GM19351 (cell line): Measurements from ENCODE around the gene LDLRAP1.

Experiments
- ATAC-seq: cut with Tn5 transposase; IDR thresholded peaks from one replicate; pipeline ENCODE4 v1.9.1; 2021; ENCODE audit warnings: mild to moderate bottlenecking, moderate library complexity; ENCODE audit not compliant: unreplicated experiment

Gene LDLRAP1

DNA sequence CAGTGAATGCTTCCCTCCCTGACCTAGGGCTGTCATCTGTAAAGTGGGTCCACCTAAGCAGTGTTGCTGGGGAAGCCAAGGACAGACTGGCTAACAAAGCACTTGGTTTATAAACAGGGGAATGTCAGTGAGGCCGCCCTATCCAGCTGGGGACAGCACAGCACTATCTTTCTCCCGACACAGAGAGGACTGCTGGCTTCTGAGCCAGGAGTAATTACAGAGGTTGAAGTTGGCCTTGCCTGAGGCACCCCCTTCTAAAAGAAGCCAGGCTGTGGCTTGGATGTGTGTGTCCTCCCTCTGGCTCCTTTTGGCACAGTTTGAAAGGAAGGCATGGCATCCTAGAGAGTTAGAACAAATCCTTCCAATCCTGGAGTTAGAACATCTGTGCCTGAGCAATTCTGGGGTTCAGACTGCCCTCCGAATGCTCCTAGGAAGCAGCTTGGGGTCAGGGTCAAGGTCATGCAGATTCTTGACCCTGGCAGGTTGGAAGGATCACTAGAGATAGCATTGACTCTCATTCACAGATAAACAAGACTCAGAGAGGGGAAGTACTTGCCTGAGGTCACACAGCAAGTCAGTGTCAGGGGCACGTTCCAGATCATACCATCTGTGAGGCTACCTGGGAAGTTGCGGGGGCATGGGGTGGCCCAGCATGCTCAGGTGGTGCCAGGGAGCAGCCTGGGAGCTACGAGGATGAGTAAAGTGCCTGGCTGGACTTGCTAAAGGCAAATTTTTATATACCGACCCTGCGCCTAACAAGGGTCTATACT is 1.3 kb upstream of the LDLRAP1 start:
- no peak for ATAC-seq

GRCh38 chr1:25543005-25543424 is 391 bp upstream of the LDLRAP1 start:
- ATAC-seq: no peak

DNA sequence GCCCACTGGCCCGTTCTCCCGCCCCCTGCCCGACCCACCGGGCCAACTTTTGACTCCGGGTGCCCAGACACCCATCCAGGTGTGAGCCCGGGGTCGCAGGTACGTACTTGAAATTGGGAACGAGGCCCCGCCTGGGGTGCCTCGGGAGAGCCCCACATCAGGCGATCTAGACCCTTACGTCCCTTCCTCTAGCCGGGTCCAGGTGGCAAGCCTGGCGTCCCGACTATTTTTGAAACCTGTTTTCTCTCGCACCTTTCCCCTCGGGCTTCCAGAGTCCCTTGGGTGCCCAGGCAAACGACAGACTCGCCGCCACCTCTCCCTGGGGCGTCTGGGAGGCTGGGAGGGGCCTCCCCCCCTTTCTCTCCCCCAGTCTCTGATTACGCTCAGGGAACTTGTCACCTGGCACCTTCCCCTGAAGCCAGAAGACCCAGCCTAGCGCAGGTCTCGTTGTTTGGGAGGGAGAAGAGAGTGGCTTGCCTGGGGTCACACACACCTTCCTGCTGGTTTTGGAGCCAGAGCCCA is 898 bp downstream of the LDLRAP1 start:
- ATAC-seq: no peak

DNA sequence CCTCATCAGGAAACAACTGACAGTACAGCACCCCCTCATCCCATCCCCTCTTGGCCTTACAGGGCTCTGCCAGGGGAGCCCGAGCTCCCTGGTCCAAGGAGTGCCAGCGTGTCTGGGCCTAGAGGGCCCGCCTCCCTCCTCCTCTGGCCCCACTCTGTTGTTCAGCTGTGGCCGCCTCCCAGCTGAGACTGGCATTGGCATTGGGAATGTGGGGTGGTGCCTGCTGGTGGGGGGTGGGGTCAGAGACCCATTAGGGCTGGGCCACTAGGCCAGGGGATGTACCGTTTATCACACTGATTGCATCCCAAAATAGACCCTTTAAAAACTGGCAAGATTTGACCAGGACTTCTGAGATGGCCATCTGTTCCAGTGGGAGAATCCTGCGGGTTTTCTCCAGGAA is 1.4 kb downstream of the LDLRAP1 start:
- no peak for ATAC-seq

DNA sequence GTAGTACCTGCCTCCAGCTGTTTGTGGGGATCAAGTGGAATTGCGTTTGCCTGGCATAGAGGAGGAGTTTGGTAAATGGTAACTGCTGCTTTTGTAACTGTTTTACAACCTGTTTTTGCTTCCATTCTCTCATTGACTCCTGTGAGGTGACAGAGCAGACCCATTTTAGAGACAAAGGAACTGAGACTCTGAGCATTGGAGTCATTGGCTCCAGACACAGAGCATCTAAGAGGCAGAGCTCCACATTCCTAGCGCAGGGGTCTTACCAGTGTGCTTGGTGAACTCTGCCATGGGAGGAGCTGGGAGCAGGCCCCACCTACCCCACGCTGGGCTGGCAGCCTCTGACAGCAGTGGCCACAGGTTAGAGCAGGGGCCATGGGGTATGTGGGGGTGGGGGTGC is 2.4 kb downstream of the LDLRAP1 start:
- no peak for ATAC-seq

DNA sequence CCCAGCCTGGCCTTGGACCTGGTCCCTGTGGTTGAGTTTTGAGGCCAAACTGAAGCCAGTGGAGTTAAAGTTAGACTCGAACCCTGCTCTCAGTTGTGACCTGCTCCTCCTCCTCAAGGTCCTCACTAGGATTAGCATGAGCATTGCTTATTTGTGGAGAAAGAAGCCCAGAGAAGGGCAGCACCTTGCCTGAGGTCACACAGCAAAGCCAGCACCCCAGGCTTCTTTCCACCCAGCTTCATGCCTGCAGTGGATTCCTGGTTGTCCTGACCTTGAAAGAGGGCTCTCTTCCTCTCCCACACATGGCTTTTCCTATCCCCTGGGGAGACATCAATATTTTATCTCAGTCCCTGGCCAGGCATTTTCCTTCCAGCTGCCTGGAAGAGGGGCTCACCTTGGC is 2.8 kb downstream of the LDLRAP1 start:
- no peak for ATAC-seq

- no peak for ATAC-seq
These were observed 5.2 kb downstream of the LDLRAP1 start for GRCh38 chr1:25548601-25549000.

GRCh38 chr1:25549273-25550154 is 6.1 kb downstream of the LDLRAP1 start:
- ATAC-seq: peak; percentile 87

DNA sequence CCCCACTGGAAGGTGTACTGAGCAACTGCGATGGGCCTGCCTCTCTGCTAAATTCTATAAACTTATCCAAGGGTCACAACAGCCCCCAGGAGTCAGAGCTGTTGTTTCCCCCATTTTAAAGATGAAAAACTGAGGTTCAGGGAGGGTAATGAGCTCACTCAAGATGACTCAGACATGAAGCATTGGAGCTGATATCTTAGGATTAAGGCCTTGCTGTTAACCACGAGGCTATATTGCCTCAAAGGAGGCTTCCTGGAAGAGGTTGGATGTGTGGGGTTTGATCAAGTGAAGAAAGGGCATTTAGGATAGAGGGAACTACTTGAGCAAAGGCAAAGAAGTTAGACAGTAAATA is 6.7 kb downstream of the LDLRAP1 start:
- ATAC-seq: no peak

- ATAC-seq: no peak
These were observed 7.4 kb downstream of the LDLRAP1 start for GRCh38 chr1:25550683-25551310.

GRCh38 chr1:25553749-25554429 is 10.5 kb downstream of the LDLRAP1 start:
- ATAC-seq: no peak

DNA sequence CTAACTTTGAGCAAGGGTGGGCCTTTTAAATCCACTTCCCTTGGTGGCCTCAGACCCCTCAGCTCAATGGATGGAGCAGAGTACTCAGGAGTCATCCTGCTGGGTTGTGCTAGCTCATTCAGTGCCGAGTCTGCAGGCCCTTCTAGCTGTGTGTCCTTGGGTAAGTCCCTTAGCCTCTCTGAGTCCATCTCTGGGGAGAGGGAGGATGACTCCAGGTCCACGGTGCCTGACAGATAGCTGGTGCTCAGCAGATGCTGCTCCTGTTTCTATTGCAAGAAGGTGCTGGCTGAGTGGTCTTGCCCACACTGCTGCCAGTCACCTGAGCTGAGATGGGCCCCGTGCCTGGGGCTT is 11.0 kb downstream of the LDLRAP1 start:
- no peak for ATAC-seq

DNA sequence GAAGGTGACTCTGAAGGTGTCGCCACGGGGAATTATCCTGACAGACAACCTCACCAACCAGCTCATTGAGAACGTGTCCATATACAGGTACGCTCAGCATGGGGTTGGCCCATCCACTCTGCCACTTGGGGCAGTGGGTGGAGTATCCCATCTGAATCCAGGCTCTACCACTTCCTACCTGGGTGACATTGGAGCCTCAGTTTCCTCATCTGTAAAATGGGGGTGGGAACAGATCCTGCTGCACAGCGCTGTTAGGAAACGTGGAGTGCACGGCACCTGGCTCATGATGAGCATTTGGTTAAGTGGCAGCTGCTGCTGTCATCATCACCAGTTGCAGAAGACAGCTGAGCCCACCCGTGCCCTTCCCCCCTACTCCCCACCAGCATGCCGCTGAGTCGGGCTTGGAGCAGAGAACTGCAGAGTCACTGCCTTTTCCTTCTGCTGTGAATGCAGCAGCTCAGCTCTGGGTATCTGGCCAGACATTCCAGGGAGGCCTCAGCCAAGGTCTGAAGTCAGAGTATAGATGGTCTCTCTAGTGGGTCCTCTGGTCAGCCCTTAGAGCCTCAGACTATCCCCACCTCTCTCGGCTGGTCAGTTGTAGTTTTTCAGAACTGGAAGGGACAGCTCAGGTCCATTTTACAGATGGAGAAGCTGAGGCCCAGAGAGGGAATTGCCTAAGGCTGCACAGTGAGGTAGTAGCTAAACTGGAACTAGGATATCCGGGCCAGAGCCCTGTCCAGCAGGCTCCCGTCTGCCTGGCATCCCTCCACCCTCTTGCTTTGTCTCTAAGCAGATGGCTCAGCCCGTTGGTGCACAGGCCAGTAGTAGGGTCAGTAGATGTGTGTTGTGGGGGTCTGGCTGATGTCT is 11.7 kb downstream of the LDLRAP1 start:
- no peak for ATAC-seq

GRCh38 chr1:25555753-25556092 is 12.3 kb downstream of the LDLRAP1 start:
- ATAC-seq: no peak

DNA sequence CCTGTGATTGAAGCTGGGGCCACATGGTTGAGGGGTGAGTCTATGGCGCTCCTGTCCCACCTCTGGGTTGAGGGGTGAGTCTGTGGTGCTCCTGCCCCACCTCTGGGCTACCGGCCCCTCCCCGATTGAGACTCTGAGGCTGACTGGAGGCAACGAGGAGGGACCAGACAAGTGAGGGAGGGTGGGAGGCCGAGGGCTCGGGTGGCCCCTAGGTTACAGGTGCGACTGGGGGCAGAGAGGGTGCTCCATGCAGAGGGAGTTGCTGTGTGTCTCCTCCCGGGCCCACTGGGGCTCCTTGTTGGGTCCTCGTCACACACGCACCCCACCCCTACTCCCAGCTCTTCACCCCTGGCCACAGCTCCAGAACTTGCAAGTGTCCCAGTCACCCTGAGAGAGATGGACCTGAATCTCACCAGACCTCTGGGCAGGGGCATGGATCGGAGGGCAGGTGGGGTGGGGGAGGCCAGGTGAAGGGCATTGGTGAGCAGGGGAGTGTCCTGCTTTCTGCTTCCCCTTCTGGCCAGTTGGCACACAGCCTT is 12.8 kb downstream of the LDLRAP1 start:
- no peak for ATAC-seq

DNA sequence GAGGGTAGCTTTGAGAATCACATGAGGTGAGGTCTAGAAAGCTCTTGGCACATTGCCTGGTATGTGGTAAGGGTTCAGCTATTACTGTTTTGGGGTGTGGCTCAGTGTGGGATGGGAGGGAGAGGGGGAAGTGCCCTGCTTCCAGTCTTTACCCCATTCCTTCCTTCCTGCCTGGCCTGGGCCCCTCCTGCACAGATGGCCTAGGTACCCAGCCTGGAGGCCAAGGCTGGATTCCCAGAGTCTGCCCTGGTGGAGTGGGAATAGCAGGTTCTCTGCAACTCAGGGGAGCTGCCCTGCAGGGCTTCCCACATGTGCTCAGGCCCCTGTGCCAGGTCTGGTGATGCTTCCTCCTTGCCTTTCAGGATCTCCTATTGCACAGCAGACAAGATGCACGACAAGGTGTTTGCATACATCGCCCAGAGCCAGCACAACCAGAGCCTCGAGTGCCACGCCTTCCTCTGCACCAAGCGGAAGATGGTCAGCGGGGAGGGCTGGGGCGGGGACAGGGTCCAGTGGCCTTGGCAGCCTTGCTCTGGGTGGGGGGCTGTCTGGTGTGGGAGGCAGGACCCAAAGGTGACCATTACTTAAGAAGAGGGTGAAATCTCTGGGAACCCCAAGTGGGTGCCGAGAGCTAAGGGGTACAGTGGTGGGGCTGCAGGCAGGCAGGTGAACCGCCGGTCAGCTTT is 13.5 kb downstream of the LDLRAP1 start:
- ATAC-seq: no peak

DNA sequence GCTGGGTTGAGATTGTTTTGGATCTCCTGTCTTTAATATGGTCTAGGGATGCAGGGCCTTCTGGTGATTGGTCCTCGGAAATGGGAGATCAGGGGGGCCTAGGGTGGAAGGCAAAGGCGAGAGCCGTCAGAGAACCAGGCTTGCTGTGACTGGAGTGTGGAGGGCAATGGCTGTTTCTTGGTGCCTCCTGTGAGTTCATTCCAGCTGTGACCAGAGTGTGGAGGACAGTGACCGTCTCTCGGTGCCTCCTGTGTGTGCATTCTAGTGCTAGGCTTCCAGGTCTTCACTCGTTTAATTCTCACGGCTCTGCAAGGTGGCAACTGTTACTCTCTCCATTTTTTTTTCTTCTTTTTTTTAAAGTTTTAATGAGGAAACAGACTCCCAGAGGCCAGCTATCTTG is 14.1 kb downstream of the LDLRAP1 start:
- ATAC-seq: no peak

GRCh38 chr1:25559031-25559430 is 15.6 kb downstream of the LDLRAP1 start:
- no peak for ATAC-seq

GRCh38 chr1:25560001-25560400 is 16.6 kb downstream of the LDLRAP1 start:
- ATAC-seq: no peak
